Neural crest cell (in vitro differentiated cells): ENCODE measurements around the gene HMCN1. TPM values are rescaled to one million over a fixed set of nuclear protein-coding genes. Genes with fewer than 3 reads are reported as not detected.

ENCODE experiments used
- DNase-seq: peaks from one replicate; pipeline ENCODE4 v3.0.0; 2021; ENCODE audit warnings: low read depth, mixed read lengths, low spot score
- H3K27ac Mint-ChIP-seq: one replicate; pipeline ENCODE4 v1.8.0; 2021; ENCODE audit warnings: mild to moderate bottlenecking, mixed read lengths; ENCODE audit not compliant: unreplicated experiment
- H3K27me3 Mint-ChIP-seq: 2 replicates; pipeline ENCODE4 v1.8.0; 2021; ENCODE audit warnings: low read depth, mild to moderate bottlenecking, mixed read lengths
- H3K36me3 Mint-ChIP-seq: 2 replicates; pipeline ENCODE4 v1.8.0; 2021; ENCODE audit warnings: low read depth, mild to moderate bottlenecking, mixed read lengths
- H3K4me1 Mint-ChIP-seq: 2 replicates; pipeline ENCODE4 v1.8.0; 2021; ENCODE audit warnings: mixed read lengths
- H3K4me3 Mint-ChIP-seq: one replicate; pipeline ENCODE4 v1.8.0; 2021; ENCODE audit warnings: mild to moderate bottlenecking, mixed read lengths
- H3K9me3 Mint-ChIP-seq: 2 replicates; pipeline ENCODE4 v1.8.0; 2021; ENCODE audit warnings: mixed read lengths
- long read RNA-seq: library from polyadenylated mRNA; unstranded; transcript quantifications from one replicate; pipeline ENCODE4 v2.0.0, GENCODE V29; 2020
- total RNA-seq: library from RNA; stranded (reverse); gene quantifications from 2 replicates; pipeline ENCODE4 v1.2.1, GENCODE V29; 2021
- TF ChIP-seq, protein P1 (sequence below): fragments of 200-600 bp; sonication (generic); conservative IDR thresholded peaks from 2 replicates; pipeline ENCODE4 v1.5.0; 2021; ENCODE audit warnings: antibody characterized with exemption, mild to moderate bottlenecking

The HMCN1 gene
- total RNA-seq: 16.6 and 18.1 TPM in 2 replicates
- long read RNA-seq, partial matches to known transcripts: 3 of 6 reads
- long read RNA-seq, other reads (novel, unspliced or antisense): 2 of 6 reads

DNA sequence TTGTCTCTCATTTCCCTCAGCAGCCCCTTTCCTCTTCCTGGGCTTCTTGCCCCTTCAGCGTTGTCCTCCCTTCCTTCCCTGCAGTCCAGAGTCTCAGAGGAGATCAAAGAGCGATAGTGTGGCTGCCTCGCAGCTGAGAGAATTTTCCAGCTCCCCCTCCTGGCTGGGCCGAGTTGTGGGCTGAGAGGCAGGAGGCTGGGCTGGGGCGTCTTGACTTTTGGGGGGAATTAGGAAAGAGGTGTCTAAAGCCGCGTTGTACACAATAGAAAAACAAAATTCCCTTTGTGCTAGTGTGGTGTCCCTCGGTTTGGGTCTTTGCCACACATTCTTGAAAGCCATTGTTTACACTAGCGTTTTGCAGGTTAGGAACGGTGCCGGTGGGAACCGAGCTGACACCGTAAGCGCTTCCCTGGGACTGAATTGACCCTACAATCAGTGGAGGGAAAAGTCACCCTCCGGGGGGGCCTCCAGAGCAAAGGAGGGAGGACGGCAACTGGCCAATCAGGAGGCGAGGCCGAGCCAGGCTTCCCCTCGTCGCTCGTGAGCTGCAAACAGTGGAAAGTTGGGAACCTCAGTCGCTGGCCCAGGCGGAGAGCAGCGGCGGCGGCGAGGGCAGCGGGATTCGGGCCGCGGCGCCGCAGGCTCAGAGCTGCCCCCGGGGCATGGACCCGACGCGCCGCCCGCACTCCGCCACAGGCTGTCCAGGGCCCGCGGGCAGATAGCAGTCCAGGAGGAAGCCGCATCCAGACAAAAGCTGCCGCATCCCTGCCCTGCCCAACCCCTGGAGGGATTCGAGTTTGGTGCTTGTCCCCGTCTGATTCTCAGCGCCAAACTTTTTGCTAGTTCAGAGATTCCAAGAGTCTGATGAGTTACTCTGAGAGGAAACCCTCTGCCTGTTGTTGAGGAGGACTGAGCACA, at the start of gene HMCN1:
TSS of gene HMCN1 (plus strand) at position 574 of the 918 bp plus-strand sequence. CDS start 389 bp downstream, outside the sequence.
- Mint-ChIP-seq H3K36me3 (peaks cover 3% of the 10 kb centered on the region), H3K27me3 (peaks cover 7% of the 10 kb centered on the region), H3K27ac (peak within 1 kb of the TSS; percentile 91), H3K4me3 (peak within 1 kb of the TSS; percentile 83), H3K9me3 (peaks cover 5% of the 10 kb centered on the region), H3K4me1 (peaks cover 23% of the 10 kb centered on the region)
- TF ChIP-seq, protein P1, sequence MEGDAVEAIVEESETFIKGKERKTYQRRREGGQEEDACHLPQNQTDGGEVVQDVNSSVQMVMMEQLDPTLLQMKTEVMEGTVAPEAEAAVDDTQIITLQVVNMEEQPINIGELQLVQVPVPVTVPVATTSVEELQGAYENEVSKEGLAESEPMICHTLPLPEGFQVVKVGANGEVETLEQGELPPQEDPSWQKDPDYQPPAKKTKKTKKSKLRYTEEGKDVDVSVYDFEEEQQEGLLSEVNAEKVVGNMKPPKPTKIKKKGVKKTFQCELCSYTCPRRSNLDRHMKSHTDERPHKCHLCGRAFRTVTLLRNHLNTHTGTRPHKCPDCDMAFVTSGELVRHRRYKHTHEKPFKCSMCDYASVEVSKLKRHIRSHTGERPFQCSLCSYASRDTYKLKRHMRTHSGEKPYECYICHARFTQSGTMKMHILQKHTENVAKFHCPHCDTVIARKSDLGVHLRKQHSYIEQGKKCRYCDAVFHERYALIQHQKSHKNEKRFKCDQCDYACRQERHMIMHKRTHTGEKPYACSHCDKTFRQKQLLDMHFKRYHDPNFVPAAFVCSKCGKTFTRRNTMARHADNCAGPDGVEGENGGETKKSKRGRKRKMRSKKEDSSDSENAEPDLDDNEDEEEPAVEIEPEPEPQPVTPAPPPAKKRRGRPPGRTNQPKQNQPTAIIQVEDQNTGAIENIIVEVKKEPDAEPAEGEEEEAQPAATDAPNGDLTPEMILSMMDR: peak; percentile 56
- DNase-seq: peak; percentile 59

DNA sequence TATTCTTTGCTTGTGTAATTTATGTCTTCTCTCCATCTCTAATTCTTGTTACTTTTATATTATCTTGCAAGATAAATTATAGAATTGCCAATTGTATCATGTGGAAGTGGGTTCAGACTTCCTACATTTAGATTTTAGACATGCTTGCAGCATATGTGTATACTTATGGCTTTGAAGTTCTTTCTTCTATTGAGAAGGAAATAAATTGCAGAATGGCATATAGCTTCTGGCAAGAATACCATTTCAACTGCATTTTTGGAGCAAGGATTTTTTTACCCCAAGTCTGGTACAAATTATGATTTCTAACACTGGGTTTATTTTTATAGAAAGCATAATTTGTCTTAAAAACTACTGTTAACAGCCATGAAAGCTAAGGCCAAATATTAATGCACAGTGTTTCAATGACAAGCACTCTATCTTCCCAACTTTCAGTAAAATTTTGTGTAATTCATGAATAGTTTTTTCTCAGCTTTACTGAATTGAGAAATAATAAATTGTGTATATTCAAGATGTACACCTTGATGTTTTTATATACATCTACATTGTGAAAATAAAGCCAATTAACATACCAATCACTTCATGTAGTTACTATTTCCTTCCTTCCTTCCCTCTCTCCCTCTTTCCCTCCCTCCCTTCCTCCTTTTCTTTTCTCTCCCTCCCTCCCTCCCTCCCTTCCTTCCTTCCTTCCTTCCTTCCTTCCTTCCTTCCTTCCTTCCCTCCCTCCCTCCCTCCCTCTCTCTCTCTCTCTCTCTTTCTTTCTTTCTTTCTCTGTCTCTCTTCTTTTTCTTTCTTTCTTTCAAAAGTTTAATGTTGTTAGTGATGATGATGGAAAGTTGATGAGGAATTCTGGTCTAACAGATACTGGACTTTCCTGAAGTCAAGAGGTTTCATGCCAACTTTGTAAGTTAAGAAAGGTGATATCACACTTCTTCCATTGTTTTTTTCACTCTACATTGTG, 47.1 kb upstream of the HMCN1 start:
- H3K9me3 Mint-ChIP-seq: no peaks in the 10 kb centered on the region
- DNase-seq: no peak
- H3K27me3 Mint-ChIP-seq: no peaks in the 10 kb centered on the region
- no peak overlapping the region for H3K4me3 Mint-ChIP-seq
- H3K27ac Mint-ChIP-seq: no peak overlapping the region
- TF ChIP-seq, protein P1: no peak
- no peaks in the 10 kb centered on the region for H3K4me1 Mint-ChIP-seq
- H3K36me3 Mint-ChIP-seq: no peaks in the 10 kb centered on the region

DNA sequence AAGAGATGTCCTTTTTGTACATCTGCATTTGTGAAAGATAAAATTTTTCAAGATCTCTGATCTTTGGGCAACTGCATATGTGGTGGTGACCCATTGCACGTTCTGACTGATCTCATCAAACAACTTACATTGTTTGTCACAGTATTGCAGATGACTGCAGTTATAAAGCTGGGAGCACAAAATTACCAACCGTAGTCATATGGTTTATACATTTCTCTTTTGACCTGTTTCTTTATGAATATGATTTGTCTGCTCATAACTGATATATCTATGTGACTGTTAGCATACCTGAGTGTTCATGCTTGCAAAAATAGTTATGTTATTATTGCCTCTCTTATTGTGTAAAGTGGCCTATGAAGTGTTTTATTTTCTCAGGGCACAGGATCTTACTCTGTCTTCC, 43.7 kb upstream of the HMCN1 start:
- no peak for DNase-seq
- TF ChIP-seq, protein P1: no peak
- H3K4me1 Mint-ChIP-seq: no peaks in the 10 kb centered on the region
- H3K36me3 Mint-ChIP-seq: no peaks in the 10 kb centered on the region
- no peak overlapping the region for H3K4me3 Mint-ChIP-seq
- no peak overlapping the region for H3K27ac Mint-ChIP-seq
- H3K27me3 Mint-ChIP-seq: no peaks in the 10 kb centered on the region
- no peaks in the 10 kb centered on the region for H3K9me3 Mint-ChIP-seq

DNA sequence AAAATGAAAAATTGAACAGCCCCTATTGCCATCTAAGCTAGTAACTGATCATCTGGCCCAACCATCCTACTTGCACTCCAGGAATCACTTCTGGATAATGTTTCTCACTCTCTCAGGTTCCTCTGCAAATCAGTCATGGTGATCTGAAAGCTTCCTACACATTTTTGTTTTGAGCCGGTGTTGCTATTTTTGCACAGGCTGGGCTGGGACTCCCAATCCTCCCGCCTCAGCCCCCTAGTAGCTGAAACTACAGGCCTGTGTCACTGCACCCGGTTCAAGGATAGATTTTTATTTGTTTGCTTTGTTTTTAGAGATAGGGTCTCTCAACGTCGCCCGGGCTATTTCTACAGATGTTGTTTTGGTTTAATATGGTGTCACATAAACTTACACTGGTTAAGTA, 40.5 kb upstream of the HMCN1 start:
- no peaks in the 10 kb centered on the region for H3K36me3 Mint-ChIP-seq
- H3K4me3 Mint-ChIP-seq: no peak overlapping the region
- H3K27ac Mint-ChIP-seq: no peak overlapping the region
- TF ChIP-seq, protein P1: no peak
- DNase-seq: no peak
- H3K27me3 Mint-ChIP-seq: no peaks in the 10 kb centered on the region
- H3K9me3 Mint-ChIP-seq: no peaks in the 10 kb centered on the region
- no peaks in the 10 kb centered on the region for H3K4me1 Mint-ChIP-seq

DNA sequence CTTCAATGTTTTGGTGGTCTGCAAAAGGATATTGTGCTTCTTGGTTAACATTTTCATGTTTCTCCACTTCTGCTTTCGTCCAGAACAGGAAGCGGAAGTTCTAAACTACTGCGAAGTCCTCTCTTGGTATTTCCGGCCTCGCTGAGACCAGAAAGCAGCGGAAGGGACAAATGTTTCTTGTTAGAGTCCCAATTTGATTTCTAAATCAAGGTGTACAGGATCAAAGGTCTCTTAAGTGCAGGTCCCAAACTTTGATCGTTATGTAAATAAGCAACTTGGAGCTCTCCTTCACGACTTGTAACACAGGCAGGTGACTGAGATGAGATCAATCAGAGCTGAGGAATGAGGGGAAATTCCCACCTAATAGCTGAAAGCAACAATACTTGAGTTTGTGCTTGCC, 40.1 kb upstream of the HMCN1 start:
- Mint-ChIP-seq H3K4me3 (no peak overlapping the region), H3K27me3 (no peaks in the 10 kb centered on the region), H3K4me1 (no peaks in the 10 kb centered on the region), H3K9me3 (no peaks in the 10 kb centered on the region), H3K36me3 (no peaks in the 10 kb centered on the region), H3K27ac (no peak overlapping the region)
- TF ChIP-seq, protein P1: no peak
- DNase-seq: no peak
